NB4 (cell line): ENCODE data around the gene LRP10.

Experiments
- DNase-seq: peaks from one replicate; pipeline ENCODE4 v3.0.0; 2010; ENCODE audit warnings: low read depth
- H3K4me3 ChIP-seq: one replicate; pipeline ENCODE4 v1.5.1; 2011; ENCODE audit warnings: mild to moderate bottlenecking, low read depth, low read length, moderate library complexity
- CTCF ChIP-seq: IDR thresholded peaks from one replicate; pipeline ENCODE4 v1.5.1; 2012; ENCODE audit warnings: low read depth, low read length
- MAX ChIP-seq: IDR thresholded peaks from 2 replicates; pipeline ENCODE4 v1.6.1; 2011; ENCODE audit warnings: low read depth, low read length
- MYC ChIP-seq: IDR thresholded peaks from 2 replicates; pipeline ENCODE4 v1.6.1; 2011; ENCODE audit warnings: low read depth, low read length
- POLR2A ChIP-seq: IDR thresholded peaks from 2 replicates; pipeline ENCODE4 v1.6.1; 2011; ENCODE audit warnings: mild to moderate bottlenecking; ENCODE audit not compliant: insufficient read length; ENCODE audit errors: extremely low read depth

The LRP10 gene

GRCh38 chr14:22843123-22843925, 28.2 kb upstream of the LRP10 start:
- no peak overlapping the region for H3K4me3 ChIP-seq
- no peak for DNase-seq
- TF ChIP-seq MYC (no peak), CTCF (no peak), POLR2A (no peak), MAX (no peak)

GRCh38 chr14:22844221-22845102, 27.1 kb upstream of the LRP10 start:
- TF ChIP-seq CTCF (no peak), MAX (no peak), MYC (no peak), POLR2A (no peak)
- DNase-seq: no peak
- no peak overlapping the region for H3K4me3 ChIP-seq

GRCh38 chr14:22845103-22845394, 26.5 kb upstream of the LRP10 start:
- H3K4me3 ChIP-seq: no peak overlapping the region
- DNase-seq: no peak
- TF ChIP-seq MAX (no peak), CTCF (no peak), POLR2A (no peak)

- TF ChIP-seq MYC (no peak), CTCF (no peak), POLR2A (no peak), MAX (no peak)
- no peak overlapping the region for H3K4me3 ChIP-seq
Observed at GRCh38 chr14:22845821-22846625, 25.5 kb upstream of the LRP10 start.

GRCh38 chr14:22846811-22847307, 24.7 kb upstream of the LRP10 start:
- H3K4me3 ChIP-seq: no peak overlapping the region
- TF ChIP-seq POLR2A (no peak), MAX (no peak), MYC (no peak), CTCF (no peak)
- DNase-seq: no peak

More at GRCh38 chr14:22845821-22846625, 25.5 kb upstream of the LRP10 start:
- no peak for DNase-seq
